GM04503 (cell line): Measurements from ENCODE around the gene GNB5.
"Not testable (repeated sequence)": the region's sequence is repeated elsewhere in the genome, so short reads cannot be mapped to it uniquely, and the experiment has no call there.

Source experiments
- DNase-seq: peaks from one replicate; pipeline ENCODE4 v3.0.0-alpha.2; 2012; ENCODE audit warnings: low read depth

The GNB5 gene

GRCh38 chr15:52191207-52191606, at the start of gene GNB5:
Gene GNB5, minus strand, starts transcription at chr15:52191392. Its CDS starts 6,716 bp downstream, at chr15:52184676.
- no peak for DNase-seq

- DNase-seq: no peak
These were observed 49.0 kb upstream of the GNB5 start for GRCh38 chr15:52240166-52240565.

- not testable (repeated sequence) for DNase-seq
These were observed 47.9 kb upstream of the GNB5 start for GRCh38 chr15:52238989-52239525.

- no peak for DNase-seq
These were observed 47.0 kb upstream of the GNB5 start for GRCh38 chr15:52238149-52238548.

- no peak for DNase-seq
These were observed 44.8 kb upstream of the GNB5 start for GRCh38 chr15:52236013-52236412.

- DNase-seq: no peak
These were observed 43.7 kb upstream of the GNB5 start for GRCh38 chr15:52234596-52235541.

- DNase-seq: no peak
These were observed 42.2 kb upstream of the GNB5 start for GRCh38 chr15:52233405-52233804.

GRCh38 chr15:52232327-52232726, 41.1 kb upstream of the GNB5 start:
- DNase-seq: no peak

- no peak for DNase-seq
These were observed 38.9 kb upstream of the GNB5 start for GRCh38 chr15:52230073-52230472.

- no peak for DNase-seq
These were observed 37.7 kb upstream of the GNB5 start for GRCh38 chr15:52228921-52229320.

- DNase-seq: peak; percentile 39
These were observed 36.3 kb upstream of the GNB5 start for GRCh38 chr15:52227456-52227855.

- no peak for DNase-seq
These were observed 34.0 kb upstream of the GNB5 start for GRCh38 chr15:52225230-52225629.

GRCh38 chr15:52224211-52224610, 33.0 kb upstream of the GNB5 start:
- DNase-seq: no peak

GRCh38 chr15:52221730-52222129, 30.5 kb upstream of the GNB5 start:
- no peak for DNase-seq

- no peak for DNase-seq
These were observed 29.9 kb upstream of the GNB5 start for GRCh38 chr15:52220937-52221660.

- no peak for DNase-seq
These were observed 29.1 kb upstream of the GNB5 start for GRCh38 chr15:52220251-52220650.

- DNase-seq: no peak
These were observed 27.6 kb upstream of the GNB5 start for GRCh38 chr15:52218816-52219215.

GRCh38 chr15:52218371-52218770, 27.2 kb upstream of the GNB5 start:
- DNase-seq: no peak

- no peak for DNase-seq
These were observed 26.0 kb upstream of the GNB5 start for GRCh38 chr15:52217186-52217585.

- DNase-seq: no peak
These were observed 23.4 kb upstream of the GNB5 start for GRCh38 chr15:52214553-52214952.

- DNase-seq: no peak
These were observed 22.0 kb upstream of the GNB5 start for GRCh38 chr15:52213206-52213605.

- DNase-seq: no peak
These were observed 17.2 kb upstream of the GNB5 start for GRCh38 chr15:52208306-52208946.
